HEK293T (cell line): Measurements from ENCODE around the gene PPP1R26.

Experiments
- BHLHE40 ChIP-seq: fragments of 450-650 bp; IDR thresholded peaks from 2 replicates; pipeline ENCODE4 v1.6.1; 2016; ENCODE audit warnings: mild to moderate bottlenecking, moderate library complexity, borderline replicate concordance
- FOXA1 ChIP-seq: fragments of 450-650 bp; IDR thresholded peaks from 2 replicates; pipeline ENCODE4 v1.6.1; 2016; ENCODE audit warnings: mild to moderate bottlenecking
- SP1 ChIP-seq: fragments of 450-650 bp; IDR thresholded peaks from 2 replicates; pipeline ENCODE4 v1.6.1; 2017
- ZNF384 ChIP-seq: fragments of 450-650 bp; IDR thresholded peaks from 2 replicates; pipeline ENCODE4 v1.6.1; 2016
- TF ChIP-seq, protein P1 (sequence below): fragments of 450-650 bp; IDR thresholded peaks from 2 replicates; pipeline ENCODE4 v1.6.1; 2016

DNA sequence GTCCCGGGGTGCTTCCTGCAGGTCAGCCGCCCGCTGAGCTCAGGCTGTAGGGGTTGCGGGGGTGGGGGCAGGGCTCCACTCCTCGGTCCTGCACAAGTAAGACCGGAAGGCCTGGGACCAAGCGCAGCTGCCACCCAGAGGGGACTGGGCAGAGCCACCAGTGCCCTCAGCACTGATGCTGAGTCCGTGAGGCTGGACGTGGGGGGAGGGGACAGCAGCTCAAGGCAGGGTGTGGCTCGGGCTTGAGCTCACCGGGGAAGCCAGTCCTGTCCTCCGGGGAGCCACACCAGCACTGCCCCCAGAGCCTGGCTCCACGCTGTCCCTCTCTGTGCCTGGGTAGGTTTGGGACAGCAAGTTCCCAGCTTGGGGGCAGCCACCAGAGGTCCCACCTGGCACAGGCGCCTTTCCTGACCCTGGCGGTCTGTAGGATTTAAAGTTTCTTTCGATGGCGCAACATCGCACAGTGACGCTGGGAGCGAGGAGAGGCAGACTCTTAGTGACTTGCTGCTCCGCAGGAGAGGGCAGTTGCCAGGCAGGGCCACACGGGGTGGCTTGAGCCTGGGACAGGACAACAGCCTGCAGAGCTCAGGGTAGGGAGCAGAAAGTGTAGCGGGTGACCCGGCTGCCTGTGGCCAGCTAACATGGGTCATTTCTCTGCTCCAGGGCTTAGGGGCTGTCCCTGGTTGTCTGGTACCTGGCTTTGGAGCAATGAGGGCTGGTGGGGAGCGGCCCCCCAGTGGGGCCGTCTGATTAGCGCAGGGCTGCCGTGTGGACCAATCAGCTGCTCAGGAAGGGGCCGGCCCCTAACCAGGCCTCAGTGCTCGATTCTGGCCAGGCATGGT, 47.4 kb downstream of the PPP1R26 start:
- TF ChIP-seq BHLHE40 (no peak), ZNF384 (no peak), SP1 (no peak), FOXA1 (no peak)
- TF ChIP-seq, protein P1, sequence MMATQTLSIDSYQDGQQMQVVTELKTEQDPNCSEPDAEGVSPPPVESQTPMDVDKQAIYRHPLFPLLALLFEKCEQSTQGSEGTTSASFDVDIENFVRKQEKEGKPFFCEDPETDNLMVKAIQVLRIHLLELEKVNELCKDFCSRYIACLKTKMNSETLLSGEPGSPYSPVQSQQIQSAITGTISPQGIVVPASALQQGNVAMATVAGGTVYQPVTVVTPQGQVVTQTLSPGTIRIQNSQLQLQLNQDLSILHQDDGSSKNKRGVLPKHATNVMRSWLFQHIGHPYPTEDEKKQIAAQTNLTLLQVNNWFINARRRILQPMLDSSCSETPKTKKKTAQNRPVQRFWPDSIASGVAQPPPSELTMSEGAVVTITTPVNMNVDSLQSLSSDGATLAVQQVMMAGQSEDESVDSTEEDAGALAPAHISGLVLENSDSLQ = no peak
